GM13977 (cell line): Measurements from ENCODE around the gene SLA2.
"Not testable (repeated sequence)": the region's sequence is repeated elsewhere in the genome, so short reads cannot be mapped to it uniquely, and the experiment has no call there.

ENCODE experiments used
- DNase-seq: peaks from one replicate; pipeline ENCODE4 v3.0.0; 2012; ENCODE audit warnings: low spot score
- in situ Hi-C: fragments of 300-500 bp; cut with MboI; formaldehyde crosslinking; loops from one replicate; pipeline ENCODE4 v1.12.0; 2022; ENCODE audit warnings: low sequenced_read_pairs, low pct_unique_long_range_greater_than_20kb, mixed read lengths, inconsistent platforms; ENCODE audit not compliant: unreplicated experiment
- TF ChIP-seq, protein P1 (sequence below): IDR thresholded peaks from 2 replicates; pipeline ENCODE4 v1.5.1; 2012; ENCODE audit warnings: mild to moderate bottlenecking, control low read depth; ENCODE audit not compliant: insufficient read depth; ENCODE audit errors: extremely low read depth, missing control alignments

Gene SLA2

DNA sequence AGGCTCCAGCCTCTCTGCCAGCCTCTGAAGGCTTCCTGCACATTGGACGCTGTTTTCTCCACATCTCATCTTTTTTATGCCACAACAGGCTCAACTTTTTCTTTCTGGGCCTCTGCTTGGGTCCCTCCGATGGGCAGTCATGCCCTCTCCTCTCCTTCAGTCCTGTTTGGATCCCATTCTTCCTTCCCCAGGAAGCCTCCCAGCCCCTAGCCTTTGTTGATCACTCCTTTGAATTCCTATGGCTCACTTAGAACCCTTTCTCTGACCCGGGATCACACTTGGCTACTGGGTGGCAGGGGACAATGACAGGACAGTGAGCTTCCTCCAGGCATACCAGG is 4.5 kb downstream of the SLA2 start:
- TF ChIP-seq, protein P1, sequence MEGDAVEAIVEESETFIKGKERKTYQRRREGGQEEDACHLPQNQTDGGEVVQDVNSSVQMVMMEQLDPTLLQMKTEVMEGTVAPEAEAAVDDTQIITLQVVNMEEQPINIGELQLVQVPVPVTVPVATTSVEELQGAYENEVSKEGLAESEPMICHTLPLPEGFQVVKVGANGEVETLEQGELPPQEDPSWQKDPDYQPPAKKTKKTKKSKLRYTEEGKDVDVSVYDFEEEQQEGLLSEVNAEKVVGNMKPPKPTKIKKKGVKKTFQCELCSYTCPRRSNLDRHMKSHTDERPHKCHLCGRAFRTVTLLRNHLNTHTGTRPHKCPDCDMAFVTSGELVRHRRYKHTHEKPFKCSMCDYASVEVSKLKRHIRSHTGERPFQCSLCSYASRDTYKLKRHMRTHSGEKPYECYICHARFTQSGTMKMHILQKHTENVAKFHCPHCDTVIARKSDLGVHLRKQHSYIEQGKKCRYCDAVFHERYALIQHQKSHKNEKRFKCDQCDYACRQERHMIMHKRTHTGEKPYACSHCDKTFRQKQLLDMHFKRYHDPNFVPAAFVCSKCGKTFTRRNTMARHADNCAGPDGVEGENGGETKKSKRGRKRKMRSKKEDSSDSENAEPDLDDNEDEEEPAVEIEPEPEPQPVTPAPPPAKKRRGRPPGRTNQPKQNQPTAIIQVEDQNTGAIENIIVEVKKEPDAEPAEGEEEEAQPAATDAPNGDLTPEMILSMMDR: no peak
- in situ Hi-C loops: no loop called here
- DNase-seq: no peak

DNA sequence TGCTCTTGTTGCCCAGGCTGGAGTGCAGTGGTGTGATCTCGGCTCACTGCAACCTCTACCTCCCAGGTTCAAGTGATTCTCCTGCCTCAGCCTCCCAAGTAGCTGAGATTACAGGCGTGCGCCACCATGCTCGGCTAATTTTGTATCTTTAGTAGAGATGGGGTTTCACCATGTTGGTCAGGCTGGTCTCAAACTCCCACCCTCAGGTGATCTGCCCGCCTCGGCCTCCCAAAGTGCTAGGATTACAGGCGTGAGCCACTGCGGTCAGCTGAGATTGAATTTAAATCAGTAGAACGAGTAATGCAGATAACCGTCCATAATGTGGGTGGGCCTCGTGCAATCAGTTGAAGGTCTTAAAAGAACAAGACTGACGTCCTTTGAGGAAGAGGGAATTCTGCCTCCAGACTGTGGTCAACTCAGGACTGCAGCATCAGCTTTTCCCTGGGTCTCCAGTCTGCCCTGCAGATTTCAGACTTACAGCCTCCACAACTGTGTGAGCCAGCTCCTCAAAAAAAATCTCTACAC is 7.1 kb downstream of the SLA2 start:
- in situ Hi-C loops: not testable (repeated sequence)

DNA sequence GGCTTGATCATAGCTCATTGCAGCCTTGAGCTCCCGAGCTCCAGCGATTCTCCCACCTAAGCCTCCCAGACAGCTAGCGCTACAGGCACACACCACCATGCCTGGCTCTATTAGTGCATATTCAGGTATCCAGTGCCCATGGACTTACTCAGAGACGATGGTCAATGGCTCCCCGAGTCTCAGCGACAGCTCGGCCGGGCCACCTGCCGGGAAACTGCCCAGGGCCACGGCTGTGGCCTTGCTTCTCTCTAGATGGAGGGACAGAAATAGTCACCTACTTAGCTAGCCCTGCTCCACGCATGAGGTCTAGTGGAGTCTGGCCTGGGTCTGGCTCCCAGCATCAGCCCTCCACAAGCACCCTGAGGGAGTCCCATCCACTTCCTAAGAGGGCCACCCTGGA is 11.7 kb downstream of the SLA2 start:
- TF ChIP-seq, protein P1: no peak
- in situ Hi-C loops: no loop called here
- no peak for DNase-seq

More for the DNA sequence above, 7.1 kb downstream of the SLA2 start:
- DNase-seq: not testable (repeated sequence)

DNA sequence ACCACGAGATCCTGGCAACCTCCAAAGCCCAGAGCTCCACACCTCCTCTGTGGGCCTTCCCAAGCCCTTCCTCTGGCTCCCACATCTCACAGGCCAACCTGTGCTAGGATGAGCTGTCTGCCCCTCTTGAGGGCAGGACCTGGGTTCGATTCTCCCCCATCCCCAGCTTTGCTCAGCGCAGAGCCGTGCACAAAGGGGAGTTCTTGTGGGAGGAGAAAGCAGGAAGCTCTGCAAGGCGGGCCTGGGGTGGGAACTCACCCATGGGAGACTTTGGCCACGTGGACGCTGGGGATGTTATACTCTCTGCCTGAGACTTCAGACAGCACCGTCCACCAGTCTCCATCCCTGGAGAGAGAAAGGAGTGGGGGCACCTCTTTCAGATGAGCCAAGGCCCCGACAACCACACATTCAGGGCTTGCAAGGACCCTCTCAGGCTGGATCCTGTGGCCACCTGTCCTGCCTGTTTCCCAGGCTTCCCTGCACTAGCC is 12.7 kb downstream of the SLA2 start:
- in situ Hi-C loops: no loop called here

DNA sequence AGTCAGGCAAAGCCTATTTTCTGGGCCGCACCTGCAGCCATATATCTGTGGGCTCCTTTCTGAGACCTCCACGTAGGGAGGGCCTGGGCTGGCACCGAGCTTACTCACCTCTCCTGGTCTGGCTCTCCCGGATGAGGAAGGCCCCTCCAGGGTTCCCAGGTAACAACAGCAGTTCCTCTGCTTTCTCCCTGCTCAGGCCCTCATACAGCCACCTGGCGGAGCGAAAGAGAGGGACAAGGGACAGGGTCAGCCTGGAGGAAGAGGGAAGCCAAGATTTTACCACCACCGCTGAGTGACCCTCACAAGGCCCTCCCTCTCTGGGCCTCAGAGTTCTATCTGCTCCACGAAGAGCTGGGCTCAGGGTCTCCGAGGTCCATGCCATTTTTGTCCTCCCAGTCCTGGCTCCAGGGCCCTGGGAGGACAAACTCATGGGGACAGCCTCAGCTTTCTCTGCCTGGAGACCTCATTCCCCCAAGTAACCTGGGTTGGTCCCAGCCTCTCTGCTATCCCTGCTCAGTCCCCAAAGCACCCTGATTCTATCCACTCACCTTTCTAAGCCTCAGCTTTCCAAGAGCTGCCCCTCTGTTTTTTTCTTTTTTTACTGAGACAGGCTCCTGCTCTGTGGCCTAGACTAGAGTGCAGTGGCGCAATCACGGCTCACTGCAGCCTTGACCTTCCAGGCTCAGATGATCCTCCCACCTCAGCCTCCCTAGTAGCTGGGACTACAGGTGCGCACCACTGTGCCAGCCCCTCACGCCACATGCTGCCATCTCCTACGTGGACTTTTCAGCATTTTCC is 13.3 kb downstream of the SLA2 start:
- TF ChIP-seq, protein P1: no peak
- no peak for DNase-seq
- in situ Hi-C loops: no loop called here

More for the DNA sequence above, 12.7 kb downstream of the SLA2 start:
- TF ChIP-seq, protein P1: no peak
- no peak for DNase-seq

DNA sequence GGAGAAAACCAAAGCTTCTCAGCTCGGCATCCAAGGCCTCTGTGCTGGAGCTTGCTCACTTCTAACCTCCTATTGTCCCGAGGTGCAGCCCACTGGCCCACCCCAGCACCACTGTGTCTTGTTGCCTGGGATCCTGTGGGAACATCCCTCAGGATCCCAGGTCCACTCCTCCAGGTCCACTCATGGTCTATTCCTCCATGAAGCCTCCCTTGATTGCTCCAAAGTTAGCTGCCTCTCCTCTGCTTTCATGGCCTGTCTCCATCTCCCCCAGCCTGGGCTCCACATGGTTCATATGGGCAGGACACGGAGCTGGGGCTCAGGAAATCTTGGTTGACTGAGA is 13.9 kb downstream of the SLA2 start:
- no peak for DNase-seq
- in situ Hi-C loops: no loop called here
- TF ChIP-seq, protein P1: no peak

DNA sequence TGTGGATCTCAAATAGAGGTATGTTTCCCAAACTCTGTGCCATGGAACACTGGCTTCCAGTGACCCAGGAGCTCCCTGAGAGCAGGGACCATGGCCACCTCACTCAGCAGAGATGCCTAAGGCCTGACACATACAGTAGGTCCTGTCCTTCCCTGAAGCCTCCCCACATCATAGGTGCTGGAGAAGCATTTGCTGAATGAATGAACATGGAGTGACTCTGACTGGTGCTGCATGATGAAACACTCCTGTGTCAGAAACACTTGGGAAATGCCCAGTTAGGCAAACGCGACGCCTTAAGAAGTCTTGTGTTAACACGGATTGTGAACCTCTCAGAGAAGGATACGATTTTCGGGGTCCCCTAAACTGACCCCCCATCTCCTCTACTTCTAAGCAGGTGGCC is 14.3 kb downstream of the SLA2 start:
- TF ChIP-seq, protein P1: no peak
- in situ Hi-C loops: no loop called here
- no peak for DNase-seq
